K562 (cell line): Measurements from ENCODE around the gene MBOAT7. TPM values are rescaled to one million over a fixed set of nuclear protein-coding genes. Genes with fewer than 3 reads are reported as not detected.

Source experiments
- BCL6 ChIP-seq: fragments of 250-450 bp; sonication (Bioruptor Pico); IDR thresholded peaks from 2 replicates; pipeline ENCODE4 v1.4.0; 2020
- BHLHE40 ChIP-seq: IDR thresholded peaks from 2 replicates; pipeline ENCODE4 v1.6.1; 2011; ENCODE audit warnings: low read length, improper control_type of control experiment
- C11orf30 ChIP-seq: fragments of 450-650 bp; IDR thresholded peaks from 2 replicates; pipeline ENCODE4 v1.6.1; 2016; ENCODE audit warnings: low read depth, mild to moderate bottlenecking
- COPS2 ChIP-seq: fragments of 450-650 bp; conservative IDR thresholded peaks from 2 replicates; pipeline ENCODE4 v1.6.1; 2016; ENCODE audit warnings: mild to moderate bottlenecking, moderate library complexity
- CREB3L1 ChIP-seq: fragments of 450-650 bp; IDR thresholded peaks from 2 replicates; pipeline ENCODE4 v1.6.1; 2014; ENCODE audit warnings: low read depth, mild to moderate bottlenecking, moderate library complexity, borderline replicate concordance
- CTCFL ChIP-seq: IDR thresholded peaks from 2 replicates; pipeline ENCODE4 v1.6.1; 2011; ENCODE audit warnings: borderline replicate concordance, low read depth, mild to moderate bottlenecking, moderate library complexity, low read length; ENCODE audit not compliant: insufficient read depth, poor library complexity, severe bottlenecking
- HIVEP1 ChIP-seq: fragments of 250-450 bp; sonication (Bioruptor Pico); IDR thresholded peaks from 2 replicates; pipeline ENCODE4 v1.4.0; 2020; ENCODE audit warnings: mild to moderate bottlenecking
- KAT2B ChIP-seq: IDR thresholded peaks from one replicate; pipeline ENCODE4 v1.6.1; 2012; ENCODE audit warnings: low read depth, mild to moderate bottlenecking, control low read depth, inconsistent platforms, low read length, moderate library complexity
- MED1 ChIP-seq: sonication (generic); formaldehyde crosslinking; IDR thresholded peaks from 2 replicates; pipeline ENCODE4 v1.8.1; 2023; ENCODE audit warnings: missing genetic modification reagents, borderline replicate concordance
- MEF2A ChIP-seq: IDR thresholded peaks from 2 replicates; pipeline ENCODE4 v1.6.1; 2011; ENCODE audit warnings: low read depth, mild to moderate bottlenecking, low read length, moderate library complexity; ENCODE audit not compliant: control insufficient read depth
- NCOA2 ChIP-seq, 2 experiments: fragments of 450-650 bp; IDR thresholded peaks; 2 replicates each; pipeline ENCODE4 v1.6.1; 2018; ENCODE audit warnings: mild to moderate bottlenecking in 2 of 2, moderate library complexity in 1 of 2; ENCODE audit not compliant: partially characterized antibody in 2 of 2
- NCOA6 ChIP-seq: fragments of 450-650 bp; IDR thresholded peaks from 2 replicates; pipeline ENCODE4 v1.6.1; 2017; ENCODE audit warnings: mild to moderate bottlenecking
- NFE2 ChIP-seq: IDR thresholded peaks from 2 replicates; pipeline ENCODE4 v1.6.1; 2014; ENCODE audit warnings: antibody characterized with exemption, low read depth
- NR2C1 ChIP-seq, 2 experiments: fragments of 450-650 bp; IDR thresholded peaks; 2 replicates each; pipeline ENCODE4 v1.6.1; 2017; ENCODE audit warnings: mild to moderate bottlenecking in 2 of 2, antibody characterized with exemption in 1 of 2, inconsistent platforms in 1 of 2, missing compliant biosample characterization in 1 of 2, missing genetic modification characterization in 1 of 2
- POLR2H ChIP-seq: IDR thresholded peaks from 2 replicates; pipeline ENCODE4 v1.6.1; 2016; ENCODE audit warnings: missing genetic modification characterization, low read depth, mild to moderate bottlenecking, control low read depth, missing compliant biosample characterization, moderate library complexity
- RNF219 ChIP-seq: fragments of 250-450 bp; sonication (Bioruptor Pico); IDR thresholded peaks from 2 replicates; pipeline ENCODE4 v1.5.0; 2022; ENCODE audit warnings: mild to moderate bottlenecking
- SAP30 ChIP-seq: fragments of 200-600 bp; sonication (generic); IDR thresholded peaks from 2 replicates; pipeline ENCODE4 v1.6.1; 2012; ENCODE audit warnings: borderline replicate concordance, low read depth, mild to moderate bottlenecking, moderate library complexity, low read length, control low read depth, inconsistent platforms; ENCODE audit not compliant: insufficient read depth, poor library complexity, severe bottlenecking
- TCF7 ChIP-seq: sonication (generic); IDR thresholded peaks from 2 replicates; pipeline ENCODE4 v1.6.1; 2016; ENCODE audit warnings: antibody characterized with exemption, borderline replicate concordance
- ZNF12 ChIP-seq: sonication (generic); formaldehyde crosslinking; IDR thresholded peaks from 2 replicates; pipeline ENCODE4 v1.4.0; 2020; ENCODE audit warnings: mild to moderate bottlenecking, missing genetic modification reagents
- ZNF408 ChIP-seq: fragments of 250-450 bp; sonication (Bioruptor Pico); IDR thresholded peaks from 2 replicates; pipeline ENCODE4 v1.4.0; 2020; ENCODE audit warnings: low read depth, mild to moderate bottlenecking, moderate library complexity
- ZNF436 ChIP-seq: fragments of 250-450, 450-650 bp; sonication (Bioruptor Pico); formaldehyde crosslinking; IDR thresholded peaks from 2 replicates; pipeline ENCODE4 v1.7.0; 2020; ENCODE audit warnings: mild to moderate bottlenecking
- ZNF717 ChIP-seq: fragments of 250-450 bp; sonication (Bioruptor Pico); IDR thresholded peaks from 2 replicates; pipeline ENCODE4 v1.5.0; 2021
- polyA plus RNA-seq, 8 experiments: library from polyadenylated mRNA; depleted of rRNA in 4 of 8; stranded (reverse) in 5 of 8; unstranded in 3 of 8; fragments of >200 nt; fragmentation: Nextera tagmentation in 2 of 8; fragmentation: Illumina TruSeq in 1 of 8; extraction: Ambion mirVana in 2 of 8; extraction: Trizol in 1 of 8; gene quantifications; 2 replicates each; pipeline versions ENCODE4 v1.2.1 to v1.2.3, GENCODE V29; 2011 to 2014; ENCODE audit warnings: inconsistent platforms in 1 of 8, missing spikeins in 1 of 8
- total RNA-seq, 7 experiments: library from RNA; depleted of rRNA in 6 of 7; stranded (reverse); fragments of >200 nt in 6 of 7; fragmentation: Illumina TruSeq in 2 of 7; extraction: Trizol in 2 of 7; gene quantifications; 2 replicates each; pipeline versions ENCODE4 v1.2.1 to v1.2.3, GENCODE V29; 2011 to 2021; ENCODE audit warnings: low replicate concordance in 1 of 7

MBOAT7 gene
- total and polyA plus RNA-seq, 9 of the 15 experiments (the other 6 are each of a cell fraction or from before 2014, with no cell fraction given): 1.4 to 153 (median 56.1) TPM

- TF ChIP-seq SAP30 (no peak), ZNF436 (CRISPR knock-in tag) (no peak), HIVEP1 (no peak), ZNF12 (CRISPR knock-in tag) (no peak), ZNF717 (CRISPR knock-in tag) (peak; percentile 75; the same call in 1 of the 2 replicates), RNF219 (CRISPR knock-in tag) (no peak), CREB3L1 (peak; percentile 68; the same call in 1 of the 2 replicates), ZNF408 (CRISPR knock-in tag) (no peak), C11orf30 (no peak), MED1 (CRISPR knock-in tag) (peak; percentile 67; the same call in 1 of the 2 replicates), POLR2H (tag) (peak; percentile 32; the same call in 1 of the 2 replicates), BHLHE40 (peak; percentile 82), COPS2 (no peak), NFE2 (peak; percentile 36), KAT2B (no peak), CTCFL (no peak), BCL6 (CRISPR knock-in tag) (0 out of 2 replicates have a peak, but pooled peaks have one; percentile 60), NCOA6 (no peak), TCF7 (no peak), MEF2A (peak; percentile 25; the same call in 1 of the 2 replicates), NR2C1 (IDR thresholded peaks at IDR 0.05) (peak; percentile 68), NR2C1 (tag; IDR thresholded peaks at IDR 0.05) (peak; percentile 88), NCOA2 (IDR thresholded peaks at IDR 0.05; ENCODE audit: partially characterized antibody in 2 of 2) (no peak)
These were observed 18.8 kb upstream of the MBOAT7 start (continued) for GRCh38 chr19:54207983-54208783.
